GM18505 (cell line): ENCODE data around the gene MNT.

Experiments
- ATAC-seq: cut with Tn5 transposase; IDR thresholded peaks from one replicate; pipeline ENCODE4 v1.9.1; 2021; ENCODE audit not compliant: unreplicated experiment
- POLR2A ChIP-seq: IDR thresholded peaks from 4 replicates; pipeline ENCODE4 v1.6.1; 2011; ENCODE audit warnings: borderline replicate concordance; ENCODE audit not compliant: insufficient read depth, insufficient read length; ENCODE audit errors: extremely low read depth

Gene MNT

DNA sequence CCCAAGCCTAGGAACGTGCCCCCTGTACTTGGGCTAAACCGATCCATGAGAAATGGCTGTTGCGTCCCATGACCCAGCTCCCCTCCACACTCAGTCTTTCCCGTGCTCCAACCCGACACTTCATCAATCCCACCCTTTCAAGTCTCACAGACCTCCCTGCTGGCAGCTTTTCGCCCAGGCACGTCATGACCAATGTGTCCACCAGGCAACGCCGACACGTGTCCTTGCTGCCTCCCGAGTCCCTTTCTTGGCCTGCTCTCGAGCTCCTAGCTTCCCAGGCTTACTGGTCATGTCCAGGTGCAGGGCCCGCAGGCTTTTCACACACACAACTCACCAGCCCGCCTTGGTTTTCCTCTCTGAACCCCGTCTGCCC, 12.2 kb downstream of the MNT start:
- no peak for TF ChIP-seq POLR2A
- no peak for ATAC-seq

- TF ChIP-seq POLR2A: no peak
- ATAC-seq: no peak
These were observed 12.7 kb downstream of the MNT start for GRCh38 chr17:2388020-2388682.

DNA sequence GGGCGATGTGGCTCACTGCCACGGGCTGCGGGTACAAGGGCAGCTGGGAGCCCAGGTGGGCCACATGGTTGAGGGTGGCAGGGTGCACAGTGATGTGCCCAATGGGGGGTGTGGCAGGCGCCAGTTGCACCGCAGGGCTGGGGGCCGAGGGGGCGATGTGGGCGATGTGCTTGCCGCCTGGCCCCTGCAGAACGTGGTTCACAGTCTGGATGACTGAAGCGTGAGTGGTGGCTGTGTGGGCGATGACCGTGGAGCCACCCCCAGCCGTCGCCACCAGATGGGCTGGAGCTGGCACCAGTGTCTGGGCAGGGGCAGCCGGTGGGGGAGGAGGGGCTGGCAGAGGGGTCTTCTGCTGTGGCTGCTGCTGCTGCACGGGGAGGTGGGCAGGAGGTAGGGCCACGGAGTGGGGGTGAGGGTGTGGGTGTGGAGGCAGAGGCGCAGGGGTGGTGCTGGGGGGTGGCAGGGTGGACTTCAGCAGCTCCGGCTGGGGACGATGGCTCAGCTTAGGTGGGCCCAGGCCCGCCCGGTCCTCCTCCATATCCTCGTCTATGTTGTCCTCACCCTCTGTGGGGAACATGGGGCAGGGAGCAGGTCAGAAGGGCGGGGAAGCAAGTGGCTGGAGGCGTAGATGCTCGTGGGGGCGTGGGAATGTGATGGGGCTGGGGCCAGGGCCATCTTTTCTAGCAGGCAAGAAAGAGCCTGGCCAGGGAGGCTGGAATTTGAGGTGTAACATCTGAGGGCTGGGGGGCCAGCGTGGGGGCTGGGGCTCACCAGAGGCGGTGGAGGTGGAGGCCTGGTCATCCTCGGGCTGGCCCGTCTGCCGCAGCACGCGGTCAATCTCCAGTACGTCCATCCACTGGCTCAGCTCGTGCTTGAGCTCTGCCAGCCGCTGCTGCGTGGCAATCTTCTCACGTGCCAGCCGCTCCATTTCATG, 13.5 kb downstream of the MNT start:
- TF ChIP-seq POLR2A: no peak
- no peak for ATAC-seq

GRCh38 chr17:2386400-2387085, 14.3 kb downstream of the MNT start:
- TF ChIP-seq POLR2A: no peak
- no peak for ATAC-seq

DNA sequence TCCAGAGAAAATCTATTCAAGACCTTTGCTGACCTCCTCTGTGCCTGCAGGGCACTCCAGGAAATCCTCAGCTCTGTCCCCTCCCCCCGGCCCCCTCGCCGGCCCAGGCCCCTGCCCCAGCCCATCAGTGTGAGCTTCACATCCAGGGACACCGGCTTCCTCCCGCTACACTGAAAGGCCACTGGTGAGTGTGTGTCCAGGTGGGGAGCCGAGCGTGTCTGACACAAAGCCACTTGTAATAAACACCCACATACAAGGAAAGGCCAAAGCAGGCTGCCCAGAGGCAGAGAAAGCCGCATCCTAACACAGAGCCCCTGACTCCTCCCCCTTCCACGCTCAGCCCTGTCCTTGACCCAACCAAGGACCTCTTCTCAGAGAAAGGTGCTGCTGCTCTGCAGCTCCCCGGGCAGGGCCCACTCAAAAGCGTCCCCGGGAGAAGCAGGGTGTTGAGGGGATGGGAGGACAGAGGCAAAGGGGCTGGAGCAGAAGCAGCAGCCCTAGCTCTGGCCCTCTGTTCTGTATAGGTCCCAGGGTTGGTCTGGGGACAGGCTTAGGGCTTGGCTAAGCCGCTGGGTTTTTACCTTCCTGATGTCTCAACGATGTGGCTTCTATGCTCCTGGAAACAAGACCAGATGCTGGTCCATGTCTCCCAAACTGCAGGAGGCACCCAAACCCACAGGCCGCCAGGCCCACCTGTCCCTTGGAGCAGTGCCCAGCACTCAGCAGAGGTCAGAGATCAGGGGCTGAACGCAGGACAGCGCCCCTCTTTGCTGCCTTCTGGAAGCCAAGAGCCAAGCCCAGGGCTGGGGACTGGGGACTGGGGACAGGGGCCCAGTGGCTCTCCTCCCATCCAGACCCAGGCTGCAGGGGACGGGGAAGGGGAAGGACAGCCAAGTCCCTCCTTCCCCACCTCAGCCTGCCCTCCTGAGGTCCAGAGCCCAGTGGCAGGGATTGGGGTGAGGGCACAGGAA, 15.3 kb downstream of the MNT start:
- no peak for ATAC-seq

DNA sequence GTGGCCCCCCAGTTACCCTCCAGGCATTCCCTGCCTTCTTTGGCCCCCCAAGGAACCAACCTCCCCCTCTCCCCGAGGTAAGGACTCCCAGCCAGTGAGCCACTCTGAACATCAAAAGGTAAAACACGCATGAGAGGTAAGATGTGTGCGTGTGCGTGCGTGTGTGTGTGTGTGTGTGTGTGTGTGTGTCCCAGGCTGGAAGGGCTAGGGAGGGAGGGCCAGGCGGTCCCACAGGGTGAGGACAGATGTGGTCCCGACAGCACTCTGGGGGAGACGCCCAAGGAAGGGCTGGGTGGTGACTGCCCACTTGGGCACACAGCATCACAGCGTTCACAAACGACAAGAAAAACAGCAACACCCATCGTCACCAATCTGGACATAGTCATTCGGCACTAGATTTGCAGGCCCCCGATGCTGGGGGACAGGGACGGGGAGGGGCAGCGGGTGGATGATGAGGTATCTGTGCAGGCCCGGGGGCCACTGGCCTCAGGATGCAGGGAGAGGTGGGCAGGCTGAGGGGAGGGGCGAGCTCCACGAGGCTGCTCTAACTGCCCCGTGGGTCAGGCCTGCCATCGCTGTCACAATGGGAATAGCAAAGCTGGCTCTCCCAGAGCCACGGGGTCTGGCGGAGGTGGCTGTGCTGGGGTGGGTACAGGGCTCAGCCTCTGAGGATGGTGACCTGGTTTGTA, 16.3 kb downstream of the MNT start:
- no peak for ATAC-seq
- no peak for TF ChIP-seq POLR2A

More for the DNA sequence above, 15.3 kb downstream of the MNT start:
- no peak for TF ChIP-seq POLR2A

- ATAC-seq: no peak
- TF ChIP-seq POLR2A: no peak
These were observed 17.2 kb downstream of the MNT start for GRCh38 chr17:2383628-2384167.

DNA sequence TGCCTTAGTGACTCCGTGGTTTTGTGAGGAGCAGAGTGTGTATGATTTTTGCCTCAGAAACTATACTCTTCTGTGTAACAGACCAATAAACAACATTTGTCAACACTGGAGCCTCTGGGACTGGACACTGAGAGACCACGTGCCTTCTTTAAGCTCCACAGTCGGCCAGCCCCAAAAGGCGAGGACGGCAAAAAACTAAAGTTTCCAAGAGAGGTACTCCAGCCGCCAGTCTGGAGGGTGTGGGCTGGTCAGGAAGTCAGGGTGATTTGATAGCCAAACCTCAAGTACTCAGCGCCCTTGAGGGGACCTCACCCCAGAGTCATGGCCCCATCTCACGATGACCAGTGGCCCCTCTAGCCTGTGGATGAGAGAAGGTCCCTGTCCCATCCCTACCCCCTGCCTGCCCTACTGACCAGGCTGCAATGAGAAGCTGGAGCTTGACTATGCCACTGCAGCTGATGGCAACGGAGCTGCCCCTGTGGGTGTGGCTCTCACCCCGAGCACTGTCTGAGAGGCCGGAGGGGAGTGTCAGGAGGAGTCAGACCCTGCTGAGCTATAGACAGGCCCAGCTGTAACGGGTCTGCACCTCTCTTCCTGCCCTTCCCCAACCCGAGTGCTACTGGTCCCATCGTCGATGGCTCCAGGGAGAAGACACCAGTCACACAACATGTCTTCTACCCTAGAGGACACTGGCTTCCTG, 19.8 kb downstream of the MNT start:
- ATAC-seq: no peak
- TF ChIP-seq POLR2A: no peak

GRCh38 chr17:2380226-2380922, 20.5 kb downstream of the MNT start:
- TF ChIP-seq POLR2A: no peak
- ATAC-seq: no peak

GRCh38 chr17:2379489-2380225, 21.2 kb downstream of the MNT start:
- TF ChIP-seq POLR2A: no peak
- no peak for ATAC-seq

GRCh38 chr17:2378905-2379304, 22.0 kb downstream of the MNT start:
- no peak for ATAC-seq
- no peak for TF ChIP-seq POLR2A

DNA sequence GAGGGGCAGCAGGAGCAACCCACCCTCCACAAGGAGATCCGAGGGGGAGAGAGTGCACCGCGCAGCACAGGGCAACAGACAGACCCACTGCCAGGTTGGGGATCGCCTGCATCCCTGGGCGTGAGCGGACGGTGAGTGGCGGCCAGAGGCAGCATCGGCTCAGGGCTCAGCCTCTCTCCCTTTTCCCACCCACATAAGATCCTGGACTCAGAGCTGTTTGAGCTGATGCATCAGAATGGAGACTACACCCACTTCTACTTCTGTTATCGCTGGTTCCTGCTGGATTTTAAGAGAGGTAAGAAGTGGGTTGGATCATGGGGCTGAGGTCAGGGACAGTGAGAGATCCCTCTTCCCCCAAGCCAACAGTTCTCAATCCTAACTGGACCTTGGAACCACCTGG, 23.2 kb downstream of the MNT start:
- TF ChIP-seq POLR2A: no peak
- ATAC-seq: no peak
